Dermis blood vessel endothelial cell (primary cell): ENCODE data around the gene COL21A1. TPM values are rescaled to one million over a fixed set of nuclear protein-coding genes. Genes with fewer than 3 reads are reported as not detected.

Experiments
- DNase-seq: peaks from one replicate; pipeline ENCODE4 v3.0.0; 2010
- total RNA-seq: library from RNA; depleted of rRNA; stranded (reverse); fragments of >200 nt; gene quantifications from 2 replicates; pipeline ENCODE4 v1.2.3, GENCODE V29; 2014

The COL21A1 gene
- total RNA-seq, 1 donor from 2014 or later: 0.34 TPM

DNA sequence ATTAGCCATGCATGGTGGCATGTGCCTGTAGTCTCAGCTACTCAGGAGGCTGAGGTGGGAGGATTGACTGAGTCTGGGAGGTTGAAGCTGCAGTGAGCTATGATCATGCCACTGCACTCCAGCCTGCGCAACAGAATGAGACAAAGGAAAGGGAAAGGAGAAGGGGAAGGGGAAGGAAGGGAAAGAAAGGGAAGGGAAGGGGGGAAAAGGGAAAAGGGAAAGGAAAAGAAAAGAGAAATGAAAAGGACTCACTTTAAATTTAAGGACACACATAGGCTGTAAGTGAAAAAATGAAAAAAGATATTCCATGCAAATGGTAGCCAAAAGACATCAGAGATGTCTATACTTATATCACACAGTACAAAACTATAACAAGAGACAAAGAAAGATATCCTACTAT lies 74.2 kb downstream of the COL21A1 start:
- no peak for DNase-seq

DNA sequence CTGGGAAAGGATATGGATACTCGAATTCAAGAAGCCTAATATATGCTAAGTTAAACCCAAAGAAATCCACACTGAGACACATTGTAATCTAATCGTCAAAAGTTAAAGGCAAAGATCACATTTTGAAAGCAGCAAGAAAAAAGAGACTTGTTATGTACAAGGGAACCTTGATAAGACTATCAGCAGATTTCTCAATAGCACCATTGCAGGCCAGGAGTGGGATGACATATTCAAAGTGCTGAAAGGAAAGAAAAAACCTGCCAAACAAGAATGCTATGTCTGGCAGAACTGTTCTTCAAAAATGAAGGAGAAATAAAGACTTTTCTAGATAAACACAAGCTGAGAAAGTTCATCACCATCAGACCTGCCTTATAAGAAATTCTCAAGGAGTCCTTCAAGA lies 75.2 kb downstream of the COL21A1 start:
- DNase-seq: peak; percentile 2

DNA sequence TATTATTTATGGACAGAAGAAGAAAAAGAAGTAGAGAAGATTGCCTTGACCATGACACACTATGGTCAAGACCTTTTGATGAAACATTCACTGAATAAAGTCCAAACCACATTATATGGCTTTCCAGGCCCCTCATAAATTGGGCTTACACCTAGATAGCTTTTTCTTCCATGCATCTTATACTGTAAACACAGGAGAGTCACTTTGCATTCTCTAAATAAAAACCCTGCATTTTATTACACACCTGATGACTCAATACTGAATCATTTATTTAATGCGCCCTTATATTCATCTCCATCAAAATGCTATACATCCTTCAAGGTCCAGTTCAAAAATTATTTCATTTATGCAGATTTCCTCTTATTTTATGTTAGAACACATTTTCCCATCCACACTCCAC lies 78.0 kb downstream of the COL21A1 start:
- DNase-seq: no peak

DNA sequence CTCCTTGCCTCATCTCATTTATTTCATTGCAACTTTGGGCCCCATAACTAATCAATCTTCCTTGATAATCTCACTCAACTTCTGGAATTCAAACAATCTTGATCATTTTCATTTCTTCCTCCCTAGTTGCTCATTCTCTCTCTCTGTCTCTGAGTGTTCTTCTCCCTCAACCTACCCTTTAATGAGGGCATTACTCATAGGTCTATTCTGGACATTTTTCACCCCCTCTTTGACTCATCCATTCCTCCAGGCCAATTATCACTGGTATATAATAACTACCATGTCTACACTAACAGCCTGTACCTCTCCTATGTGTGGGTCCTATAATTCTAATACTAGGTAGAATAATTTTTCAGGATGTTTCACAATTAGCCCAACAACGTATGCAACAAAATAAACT lies 78.8 kb downstream of the COL21A1 start:
- DNase-seq: no peak

DNA sequence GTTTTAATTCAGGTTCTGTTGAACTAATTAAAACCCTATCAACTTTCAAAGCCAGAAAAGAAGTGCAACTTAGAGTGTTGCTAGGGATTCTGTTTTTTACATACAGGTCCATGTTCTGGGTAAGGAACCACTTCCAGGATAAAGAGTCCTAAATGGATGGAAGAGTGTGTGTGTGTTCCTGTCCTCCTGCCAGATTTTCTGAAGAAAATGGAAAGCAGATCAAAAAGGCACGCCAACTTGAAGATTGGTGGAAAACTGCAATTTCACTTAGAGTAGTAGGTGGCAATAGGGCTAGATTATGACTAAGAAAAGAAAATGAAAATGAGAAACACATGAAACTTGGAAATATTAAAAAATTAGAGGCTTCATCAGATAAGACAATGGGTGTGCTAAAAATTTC lies 85.3 kb downstream of the COL21A1 start:
- no peak for DNase-seq

DNA sequence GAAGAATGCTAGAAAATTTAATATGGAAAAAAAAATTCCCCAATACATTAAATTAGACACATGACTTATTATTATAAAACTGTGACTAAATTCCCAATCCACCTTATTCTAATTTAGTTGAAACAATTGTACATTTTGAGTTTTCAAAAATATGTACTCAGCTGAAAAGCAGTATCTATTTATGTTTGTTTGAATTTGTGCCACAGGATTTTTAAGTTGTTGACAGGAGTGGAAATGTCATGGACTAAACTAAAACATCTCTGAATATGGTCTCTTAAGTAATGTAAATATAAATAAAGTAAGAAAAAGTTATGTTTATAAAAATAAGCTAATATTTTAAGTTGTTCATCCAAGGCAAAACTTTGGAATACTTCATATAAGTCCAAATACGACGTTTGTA lies 86.9 kb downstream of the COL21A1 start:
- DNase-seq: no peak

DNA sequence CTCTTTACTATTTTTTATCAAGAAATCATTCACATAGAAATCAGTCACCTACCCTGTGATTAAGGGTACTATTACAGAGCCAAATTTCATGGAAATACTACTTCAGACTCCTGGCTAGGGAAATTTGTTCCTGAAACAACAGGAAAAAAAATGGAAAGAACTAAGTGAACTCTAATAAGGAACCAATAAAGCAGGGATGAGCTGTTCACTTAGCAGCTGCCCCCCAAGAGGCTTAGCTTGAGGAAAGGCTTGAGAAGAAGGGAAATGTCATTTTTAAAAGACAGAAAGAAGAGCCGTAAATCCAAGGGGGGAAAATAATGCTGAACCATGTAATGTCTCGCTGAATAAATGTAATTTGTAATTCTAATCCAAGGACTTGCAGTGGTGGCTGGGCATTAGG lies 88.8 kb downstream of the COL21A1 start:
- DNase-seq: no peak

DNA sequence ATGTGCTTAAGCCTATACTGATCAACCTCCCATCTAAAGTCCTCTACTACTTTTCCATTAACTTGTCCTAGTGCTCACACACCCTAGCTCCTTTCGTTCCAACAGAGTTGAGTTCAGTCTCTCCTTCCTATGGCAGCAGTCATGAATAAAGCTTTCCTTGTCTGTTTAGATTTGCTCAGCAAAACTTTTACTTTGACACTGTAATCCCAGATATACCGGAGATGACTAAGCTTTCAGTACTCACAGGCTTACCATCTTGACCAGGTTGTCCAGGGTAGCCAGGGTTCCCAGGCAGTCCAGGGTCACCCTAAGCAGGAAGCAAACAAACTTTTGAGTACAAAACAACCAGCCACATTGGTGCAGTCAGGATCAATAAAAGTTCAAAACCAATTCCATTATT lies 90.7 kb downstream of the COL21A1 start:
- DNase-seq: peak; percentile 2

DNA sequence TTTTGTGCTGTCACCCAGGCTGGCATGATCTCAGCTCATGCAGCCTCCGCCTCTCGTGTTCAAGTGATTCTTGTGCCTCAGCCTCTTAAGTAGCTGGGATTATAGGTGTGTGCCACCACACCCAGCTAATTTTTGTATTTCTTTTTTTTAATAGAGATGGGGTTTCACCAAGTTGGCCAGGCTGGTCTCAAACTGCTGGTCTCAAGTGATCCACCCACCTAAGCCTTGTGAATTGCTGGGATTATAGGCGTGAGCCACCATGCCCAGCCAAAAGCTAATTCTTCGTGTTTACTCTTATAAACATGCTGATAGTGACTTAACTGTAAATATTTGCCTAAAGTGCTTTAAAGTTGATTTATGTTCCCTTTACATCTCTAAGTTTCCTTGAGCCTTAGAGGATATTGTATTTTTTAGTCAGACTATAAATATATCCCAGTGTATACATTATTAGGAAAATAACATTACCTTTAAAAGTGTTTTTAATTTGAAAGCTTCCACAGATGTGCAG lies 91.7 kb downstream of the COL21A1 start:
- no peak for DNase-seq

DNA sequence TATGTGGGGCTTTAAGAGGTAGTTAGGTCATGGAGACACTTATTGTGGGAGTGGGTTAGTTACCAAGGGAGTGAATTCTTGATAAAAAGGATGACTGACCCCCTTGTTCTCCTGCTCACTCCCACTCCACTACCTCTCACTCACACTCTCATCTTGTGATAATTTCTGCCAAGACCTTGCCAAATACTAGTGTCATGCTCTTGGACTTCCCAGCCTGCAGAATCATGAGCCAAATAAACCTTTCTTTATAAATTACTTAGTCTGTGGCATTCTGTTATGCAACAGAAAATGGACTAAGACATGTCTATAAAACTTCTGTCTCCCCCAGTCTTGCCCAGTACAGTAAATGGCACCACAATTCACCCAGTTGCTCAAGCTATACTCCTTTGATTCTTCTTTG lies 93.3 kb downstream of the COL21A1 start:
- DNase-seq: no peak

DNA sequence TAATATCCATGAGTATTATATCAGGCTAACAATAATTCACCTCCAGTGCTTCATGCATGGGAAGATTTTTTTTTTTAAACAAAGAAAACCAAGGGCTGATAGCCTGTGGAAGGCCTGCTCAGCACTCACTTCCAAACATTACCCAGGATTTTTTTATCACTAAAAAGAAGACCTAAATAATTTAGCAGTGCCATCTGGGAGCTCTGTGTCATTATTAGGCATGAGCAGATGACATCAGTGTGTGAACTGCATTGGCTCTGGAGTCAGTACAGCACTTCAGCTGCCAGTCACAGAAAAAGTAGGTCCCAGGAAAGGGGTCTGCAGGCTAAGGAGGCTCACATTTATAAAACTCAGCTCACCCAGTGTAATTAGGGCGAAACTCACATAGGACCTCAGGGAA lies 94.8 kb downstream of the COL21A1 start:
- DNase-seq: no peak

DNA sequence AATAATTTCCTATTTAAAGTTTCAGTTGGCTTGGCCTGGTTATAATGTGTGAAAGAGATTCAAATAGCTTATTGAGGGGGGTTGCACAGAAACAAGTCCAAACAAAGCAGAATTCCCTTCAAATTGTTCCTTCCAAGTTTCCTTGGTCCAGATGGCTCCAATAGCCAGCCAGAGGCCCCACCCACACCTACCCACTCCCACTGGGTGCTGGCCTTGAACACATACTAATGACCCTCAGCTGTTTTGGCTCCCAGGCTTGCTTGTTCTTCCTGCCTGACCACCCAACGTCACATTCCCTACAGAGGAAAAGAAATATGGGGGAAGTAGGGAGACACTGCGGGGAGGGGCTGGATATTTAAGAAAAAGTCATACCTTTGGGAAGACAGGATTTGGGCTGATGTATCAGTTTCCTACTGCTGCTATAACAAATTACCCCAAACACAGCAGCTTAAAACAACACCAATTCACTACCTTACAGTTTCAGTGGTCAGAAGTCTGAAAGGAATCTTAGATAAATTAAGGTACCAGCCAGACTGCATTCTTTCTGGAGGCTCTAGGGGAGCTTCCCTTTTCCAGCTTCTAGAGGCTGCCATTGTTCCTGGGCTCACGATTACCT lies 95.7 kb downstream of the COL21A1 start:
- DNase-seq: no peak

DNA sequence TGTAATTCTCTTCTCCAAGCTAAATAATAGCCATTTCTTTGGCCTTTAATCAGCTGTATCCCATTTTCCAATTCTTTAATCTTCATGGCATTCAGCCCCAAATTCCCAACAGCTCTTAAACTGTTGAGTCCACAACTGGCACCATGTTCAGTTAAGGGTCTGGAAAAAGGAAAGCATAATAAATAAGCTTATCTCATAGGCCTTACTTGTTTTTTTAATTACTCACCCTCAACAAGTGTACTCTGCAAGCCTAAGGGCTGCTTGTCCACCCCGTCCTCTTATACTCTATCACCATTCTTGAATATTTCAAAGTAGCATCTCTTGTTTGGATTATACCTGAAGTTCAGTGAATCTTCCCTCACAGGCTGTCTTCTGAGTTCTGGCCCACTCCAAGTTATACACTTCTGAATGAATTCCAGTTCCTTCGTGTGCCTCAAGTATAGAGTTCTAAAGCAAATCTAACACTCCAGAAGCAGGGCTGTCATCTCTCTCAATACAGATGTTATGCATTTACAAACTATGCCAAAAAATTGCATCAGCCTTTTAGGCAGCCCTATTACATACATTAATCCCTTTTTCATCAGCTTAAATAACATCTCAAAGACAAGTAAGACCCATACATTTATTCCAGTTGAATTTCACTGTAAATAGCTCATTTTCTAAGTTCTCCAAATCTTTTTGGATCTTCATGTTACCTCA lies 98.7 kb downstream of the COL21A1 start:
- DNase-seq: no peak

DNA sequence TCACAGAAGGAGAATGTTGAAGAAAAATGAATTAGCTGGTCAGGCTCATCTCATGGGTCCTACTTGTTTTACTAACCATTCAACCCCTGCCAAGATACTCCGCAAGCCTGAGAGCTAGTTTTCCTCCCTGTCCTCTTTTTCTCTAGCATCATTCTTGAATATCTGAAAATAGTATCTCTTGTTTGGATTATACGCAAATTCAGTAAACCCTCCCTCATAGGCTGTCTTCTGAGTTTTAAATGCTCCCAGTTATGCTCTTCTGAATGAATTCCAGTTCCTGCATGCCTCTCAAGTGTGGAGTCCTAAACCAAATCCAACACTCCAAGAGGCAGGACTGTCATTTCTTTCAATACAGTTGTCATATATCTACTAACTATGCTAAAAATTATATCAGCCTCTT lies 99.6 kb downstream of the COL21A1 start:
- DNase-seq: no peak

DNA sequence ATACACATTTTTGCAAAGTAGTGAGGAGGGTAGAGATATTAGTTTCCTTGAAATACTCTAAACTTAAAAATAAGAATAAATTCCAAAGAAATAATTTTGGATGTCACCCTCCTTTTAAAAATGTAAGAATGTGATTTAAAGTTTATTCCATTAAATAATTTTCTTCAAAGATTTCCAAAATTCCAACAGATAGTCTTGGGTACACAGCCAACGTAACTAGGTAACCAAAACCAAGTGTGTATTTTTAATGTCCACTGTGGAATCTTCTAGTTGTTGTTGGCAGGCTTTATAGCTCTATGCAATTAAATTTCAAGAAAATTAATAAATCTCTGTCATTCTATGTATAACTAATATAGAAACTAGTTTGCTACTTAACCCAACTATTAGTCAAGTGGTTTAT lies 101.3 kb downstream of the COL21A1 start:
- no peak for DNase-seq

DNA sequence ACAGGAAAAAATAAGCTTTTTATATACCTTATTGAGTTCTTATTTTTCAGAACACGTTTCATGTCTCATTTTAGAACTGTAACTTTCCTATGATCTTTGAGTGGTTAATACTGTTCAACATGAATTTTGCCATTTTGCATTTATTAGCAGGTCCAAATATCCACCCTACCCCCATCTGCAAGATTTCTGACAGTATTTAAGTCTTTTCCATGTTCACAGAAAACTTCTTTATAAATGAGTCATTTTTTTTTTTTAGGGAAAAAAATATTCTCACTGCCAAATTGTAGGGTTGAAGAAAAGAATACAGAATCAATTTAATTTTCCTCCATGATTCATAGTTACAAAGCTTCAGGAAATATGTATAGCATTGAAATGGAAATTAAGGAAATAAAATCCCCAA lies 101.8 kb downstream of the COL21A1 start:
- no peak for DNase-seq

DNA sequence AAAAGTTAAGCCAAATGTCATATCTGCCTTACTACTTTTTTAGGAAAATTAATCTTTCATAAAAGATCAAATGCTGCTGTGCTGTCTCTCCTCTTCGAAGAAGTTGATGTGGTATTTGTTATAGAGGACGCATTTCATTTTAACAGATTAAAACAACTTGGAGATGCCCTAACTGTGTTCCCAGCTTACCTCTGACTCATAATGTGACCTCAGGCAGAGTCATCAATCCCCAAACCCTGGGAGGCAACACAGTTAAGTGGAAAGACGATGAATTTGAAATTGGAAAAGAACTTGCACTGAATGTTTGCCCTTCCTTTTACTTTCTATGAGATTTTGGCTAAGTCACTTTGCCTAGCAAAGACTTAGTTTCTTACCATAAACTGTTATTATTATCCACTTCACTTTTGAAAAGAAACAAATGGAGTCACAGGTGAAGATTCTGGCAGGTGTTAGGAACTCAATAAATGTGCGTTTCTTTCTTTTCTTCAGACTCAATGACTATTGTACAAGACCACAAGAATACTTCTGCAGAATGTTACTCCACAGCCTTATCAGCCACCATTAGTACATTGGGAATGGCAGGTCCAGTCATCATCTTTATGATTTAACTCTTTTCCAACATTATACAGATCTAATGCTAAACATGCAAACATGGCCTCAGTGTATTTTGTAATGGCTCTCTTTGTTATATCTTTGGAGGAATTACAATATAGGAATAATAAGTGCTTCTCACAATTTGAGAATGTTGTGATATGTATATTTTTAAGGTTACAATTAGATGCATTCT lies 102.6 kb downstream of the COL21A1 start:
- no peak for DNase-seq

DNA sequence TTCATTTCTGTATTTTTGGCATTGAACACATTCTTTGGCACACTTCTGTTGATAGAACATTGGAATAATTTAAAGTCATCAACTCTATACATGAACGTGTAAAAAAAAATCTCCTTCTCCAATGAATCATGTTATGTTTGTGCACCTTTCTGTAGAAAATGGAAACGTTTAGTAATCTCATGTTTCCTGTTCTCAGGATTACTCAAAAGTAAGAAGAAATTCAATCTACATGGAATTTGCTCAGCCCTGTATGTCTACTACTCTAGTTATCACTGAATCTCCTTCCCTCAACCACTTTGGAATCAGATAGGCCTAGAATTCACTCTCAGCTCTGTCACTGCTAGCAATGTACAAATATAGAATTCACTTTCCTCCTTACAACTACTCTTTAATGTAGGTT lies 103.6 kb downstream of the COL21A1 start:
- peak; percentile 4 for DNase-seq

DNA sequence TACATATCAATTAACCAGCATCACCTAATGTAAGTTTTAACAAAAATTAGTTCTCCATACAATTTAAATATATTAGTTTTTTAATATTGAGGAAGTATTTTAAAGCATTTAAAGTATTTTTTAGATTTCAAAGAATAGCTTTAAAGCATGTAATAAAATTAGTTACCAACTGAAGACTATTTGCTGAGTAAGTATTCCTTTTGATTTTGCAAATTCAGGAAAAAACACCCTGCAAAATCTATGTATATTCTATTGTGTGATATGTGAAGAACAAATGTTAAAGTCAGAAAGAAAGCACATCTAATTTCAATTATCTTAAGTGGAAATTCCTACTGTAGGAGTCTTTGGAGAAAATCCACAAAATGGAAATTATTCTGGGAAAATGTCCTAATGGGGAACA lies 107.3 kb downstream of the COL21A1 start:
- DNase-seq: no peak

DNA sequence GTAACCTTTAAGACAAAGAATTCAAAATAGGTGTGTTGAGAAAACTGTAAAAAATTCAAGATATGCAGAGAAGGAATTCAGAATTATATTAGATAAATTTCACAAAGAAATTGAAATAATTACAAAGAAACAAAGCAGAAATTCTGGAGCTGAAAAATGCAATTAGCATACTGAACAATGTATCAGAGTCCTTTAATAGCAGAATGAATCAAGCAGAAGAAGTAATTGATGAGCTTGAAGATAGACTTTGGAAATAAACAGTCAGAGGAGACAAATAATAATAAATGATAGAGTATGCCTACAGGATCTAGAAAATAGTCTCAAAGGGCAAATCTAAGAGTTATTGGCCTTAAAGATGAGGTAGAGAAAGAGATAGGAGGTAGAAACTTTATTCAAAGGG lies 131.7 kb downstream of the COL21A1 start:
- no peak for DNase-seq

DNA sequence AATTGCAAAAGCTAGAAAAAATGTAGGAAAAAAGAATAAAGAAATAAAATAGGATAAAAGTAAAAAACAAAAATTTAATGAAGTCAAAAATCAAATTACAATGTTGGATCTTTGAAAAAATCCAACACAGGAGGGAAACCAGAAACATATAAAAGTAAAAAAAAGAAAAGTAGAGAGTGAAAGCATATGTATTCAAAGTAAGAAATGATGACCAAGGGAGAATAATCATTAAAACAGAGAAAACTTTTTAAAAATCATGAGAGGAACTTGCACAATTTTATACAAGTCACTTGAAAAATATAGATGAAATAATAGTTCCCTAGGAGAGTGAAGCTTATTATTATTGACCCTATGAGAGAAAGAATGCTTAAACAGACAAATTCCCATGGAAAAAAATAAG lies 138.2 kb downstream of the COL21A1 start:
- DNase-seq: no peak

DNA sequence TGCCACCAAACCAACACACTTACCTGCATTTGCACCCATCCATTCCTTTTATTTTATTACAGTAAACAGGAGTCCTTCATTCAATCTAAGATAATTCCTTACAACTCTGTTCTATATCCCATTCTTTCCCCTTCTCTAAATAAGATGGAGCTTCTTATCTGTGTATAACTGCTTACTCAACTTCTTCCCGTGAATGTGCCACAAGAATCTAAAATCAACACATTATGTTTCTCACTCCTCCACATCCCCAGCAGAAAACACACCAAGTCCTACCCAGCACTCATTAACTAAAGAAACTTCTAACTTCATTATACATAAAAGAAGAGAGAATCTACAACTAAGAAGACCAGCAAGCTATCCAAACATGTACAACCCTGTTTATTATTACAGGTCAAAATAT lies 141.1 kb downstream of the COL21A1 start:
- no peak for DNase-seq

DNA sequence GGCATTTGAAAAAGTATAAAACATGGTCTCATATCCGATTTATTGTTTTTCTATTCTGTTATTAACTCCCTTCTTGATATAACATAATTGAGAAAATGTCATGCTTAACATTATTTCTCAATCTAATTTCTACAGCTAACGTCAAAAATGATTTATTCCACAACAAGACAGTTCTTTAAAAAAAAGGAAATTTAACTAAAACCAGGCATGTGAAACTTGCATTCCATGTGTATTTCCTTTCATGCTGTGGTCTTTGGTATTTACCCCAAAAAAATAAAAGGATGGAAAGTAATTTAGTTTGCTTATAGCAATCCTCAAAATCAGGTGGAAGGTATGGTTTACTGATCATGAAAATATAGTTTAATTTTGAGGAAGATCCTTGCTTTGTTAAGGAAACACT lies 142.8 kb downstream of the COL21A1 start:
- DNase-seq: no peak

DNA sequence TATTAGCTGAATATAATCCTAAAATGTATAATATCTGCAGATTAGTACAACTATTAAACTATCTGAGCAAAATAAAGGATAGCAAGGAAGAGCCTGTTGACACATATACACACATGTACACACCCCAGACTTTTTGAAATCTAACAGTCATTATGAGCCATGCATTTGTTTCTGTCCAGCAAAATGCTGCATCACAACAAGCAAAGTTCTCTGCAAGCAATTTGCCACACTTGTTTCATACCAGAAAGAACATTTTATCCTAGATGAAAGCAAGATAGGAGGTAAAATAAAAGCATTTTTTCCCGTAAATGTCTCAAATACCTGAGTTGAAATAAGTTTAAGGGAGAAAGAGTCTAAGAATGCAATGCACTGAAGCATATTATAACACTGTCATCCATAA lies 145.2 kb downstream of the COL21A1 start:
- no peak for DNase-seq
